HTERT RPE-1 (cell line): ENCODE results near the gene MEIOB.

Source experiments
- in situ Hi-C: fragments of 300-500 bp; cut with MboI; formaldehyde crosslinking; loops from 4 replicates; pipeline ENCODE4 v1.14.3; 2020; ENCODE audit warnings: low sequenced_read_pairs

MEIOB gene

GRCh38 chr16:1832838-1833454 lies 39.0 kb downstream of the MEIOB start:
- in situ Hi-C loops, result no loop called here

- in situ Hi-C loops, result no loop called here
These were observed 40.5 kb downstream of the MEIOB start for GRCh38 chr16:1831186-1832075.

GRCh38 chr16:1830213-1830612 lies 41.8 kb downstream of the MEIOB start:
- in situ Hi-C loops, result no loop called here

- in situ Hi-C loops, result no loop called here
These were observed 43.1 kb downstream of the MEIOB start for GRCh38 chr16:1828645-1829410.

- in situ Hi-C loops, result no loop called here
These were observed 45.0 kb downstream of the MEIOB start, which contains the start of the genes FAHD1 and HAGH for GRCh38 chr16:1826691-1827573. Gene FAHD1, plus strand, starts transcription at chr16:1827206. Its CDS starts 33 bp downstream, at chr16:1827239. Gene HAGH, minus strand, starts transcription at chr16:1826825. Its CDS starts 38 bp downstream, at chr16:1826787.

GRCh38 chr16:1825864-1826690 lies 45.9 kb downstream of the MEIOB start:
- in situ Hi-C loops, result no loop called here

- in situ Hi-C loops, result no loop called here
These were observed 46.5 kb downstream of the MEIOB start for GRCh38 chr16:1825381-1825863.

GRCh38 chr16:1823821-1824220 lies 48.1 kb downstream of the MEIOB start:
- in situ Hi-C loops, result no loop called here

- in situ Hi-C loops, result no loop called here
These were observed 49.2 kb downstream of the MEIOB start for GRCh38 chr16:1822801-1823200.

- in situ Hi-C loops, result no loop called here
These were observed 49.9 kb downstream of the MEIOB start for GRCh38 chr16:1821861-1822611.

GRCh38 chr16:1820946-1821290 lies 51.0 kb downstream of the MEIOB start:
- in situ Hi-C loops, result no loop called here

- in situ Hi-C loops, result no loop called here
These were observed 51.6 kb downstream of the MEIOB start for GRCh38 chr16:1820096-1820945.

- in situ Hi-C loops, result no loop called here
These were observed 52.4 kb downstream of the MEIOB start for GRCh38 chr16:1819611-1820010.

GRCh38 chr16:1818873-1819525 lies 53.0 kb downstream of the MEIOB start:
- in situ Hi-C loops, result no loop called here

- in situ Hi-C loops, result no loop called here
These were observed 53.6 kb downstream of the MEIOB start for GRCh38 chr16:1818204-1818872.

GRCh38 chr16:1817716-1818115 lies 54.2 kb downstream of the MEIOB start:
- in situ Hi-C loops, result no loop called here

GRCh38 chr16:1817276-1817589 lies 54.7 kb downstream of the MEIOB start:
- in situ Hi-C loops, result no loop called here
